Measurements from ENCODE around the gene SYK. TPM values are rescaled to one million over a fixed set of nuclear protein-coding genes. Genes with fewer than 3 reads are reported as not detected.

SYK gene
- total and polyA plus RNA-seq, 2 of the 4 experiments (the other 2 are of a cell fraction), result not detected

- no peak for TF ChIP-seq CEBPB (IDR thresholded peaks at IDR 0.05; ENCODE audit: low read depth, low read length)
- no peak for TF ChIP-seq USF2 (IDR thresholded peaks at IDR 0.05; ENCODE audit: low read depth, low read length)
- no peak for TF ChIP-seq POLR2A (IDR thresholded peaks at IDR 0.05; ENCODE audit: low read depth, low read length)
- TF ChIP-seq SMC3 (IDR thresholded peaks at IDR 0.05; ENCODE audit: low read depth, low read length), result no peak
- TF ChIP-seq MXI1 (IDR thresholded peaks at IDR 0.05; ENCODE audit: borderline replicate concordance, low read depth, low read length), result no peak
- no peak for TF ChIP-seq MAFK (IDR thresholded peaks at IDR 0.05; ENCODE audit: low read depth, low read length)
- no peak for TF ChIP-seq ELK1 (IDR thresholded peaks at IDR 0.05; ENCODE audit: borderline replicate concordance, low read depth, low read length)
- TF ChIP-seq BHLHE40 (IDR thresholded peaks at IDR 0.05; ENCODE audit: low read depth, low read length), result no peak
- no peak for TF ChIP-seq CTCF (conservative IDR thresholded peaks at IDR 0.05; ENCODE audit: low read depth, low read length)
- no peak for TF ChIP-seq RFX5 (IDR thresholded peaks at IDR 0.05; ENCODE audit: low read depth, low read length)
- no peak for TF ChIP-seq RAD21 (IDR thresholded peaks at IDR 0.05; ENCODE audit: low read length)
- H2BK20ac ChIP-seq (ENCODE audit: low read depth, low read length), result no peak overlapping the region
- no peak overlapping the region for H2BK5ac ChIP-seq (ENCODE audit: low read depth, low read length, poor library complexity, severe bottlenecking)
- no peaks in the 10 kb centered on the region for H3K79me1 ChIP-seq (ENCODE audit: low read depth in 1 of 2, low read length in 2 of 2)
- H3K36me3 ChIP-seq (ENCODE audit: control insufficient read depth, insufficient read depth, low read length), result no peaks in the 10 kb centered on the region
- H2BK15ac ChIP-seq (ENCODE audit: low read depth, low read length), result no peak overlapping the region
- H2AFZ ChIP-seq (replicated peaks; ENCODE audit: low read length, poor library complexity), result no peak overlapping the region
- 0 out of 2 replicates have a peak, but pooled peaks cover 2% of the 10 kb centered on the region for H3K9me3 ChIP-seq (ENCODE audit: control insufficient read depth, insufficient read depth, low read length)
- H4K5ac ChIP-seq (ENCODE audit: low read depth, low read length), result no peak overlapping the region
- no CpG with 5 or more reads among the region's 3 CpGs for whole genome bisulfite sequencing, 2 experiments (ENCODE audit: extremely low coverage in 2 of 2, insufficient read length in 1 of 2)
- no TSS peak for BruUV-seq (replicated peaks)
- no peak overlapping the region for H3K27ac ChIP-seq (ENCODE audit: insufficient read depth, low read length)
- no peak for DNase-seq
- H3K9ac ChIP-seq (ENCODE audit: low read depth, low read length), result no peak overlapping the region
- no peak overlapping the region for H3K4me2 ChIP-seq (ENCODE audit: low read depth, low read length)
- no peak overlapping the region for H4K8ac ChIP-seq (ENCODE audit: low read depth in 2 of 2, low read length in 2 of 2)
- no peak overlapping the region for H3K18ac ChIP-seq (ENCODE audit: low read depth, low read length)
- H3K27me3 ChIP-seq (ENCODE audit: control insufficient read depth, insufficient read depth, low read length), result peaks cover 16% of the 10 kb centered on the region
- CTCF ChIA-PET, result no interaction called here
- intact Hi-C loops (cut with micrococcal nuclease), result no loop called here
- H3K9me1 ChIP-seq (ENCODE audit: insufficient read depth, low read length), result no peaks in the 10 kb centered on the region
- no peak overlapping the region for H3K23ac ChIP-seq (ENCODE audit: low read depth, low read length)
- POLR2A ChIA-PET (ENCODE audit: unreplicated experiment), result no interaction called here
- ATAC-seq (ENCODE audit: low read depth), result no peak
- no peak overlapping the region for H2BK120ac ChIP-seq (ENCODE audit: low read depth, low read length)
- H3K4me3 ChIP-seq (ENCODE audit: insufficient read depth, low read depth, low read length), result no peak overlapping the region
- no peak overlapping the region for H2AK5ac ChIP-seq (ENCODE audit: low read depth, low read length)
- H2AK9ac ChIP-seq (replicated peaks; ENCODE audit: low read depth, low read length, poor library complexity), result no peak overlapping the region
- H3K4me1 ChIP-seq (ENCODE audit: control insufficient read depth, insufficient read depth, low read length), result no peaks in the 10 kb centered on the region
- no peak overlapping the region for H4K91ac ChIP-seq (ENCODE audit: insufficient read depth, low read depth, low read length)
- dilution Hi-C loops (cut with HindIII; ENCODE audit: low sequenced_read_pairs, unreplicated experiment), result no loop called here
- in situ Hi-C loops (cut with MboI; ENCODE audit: low sequenced_read_pairs), result no loop called here
- no peak overlapping the region for H3K4ac ChIP-seq (ENCODE audit: low read depth, low read length)
- no peak overlapping the region for H3K56ac ChIP-seq (ENCODE audit: extremely low read depth, insufficient read depth, low read length)
- H3K14ac ChIP-seq (replicated peaks; ENCODE audit: low read depth, low read length), result no peak overlapping the region
- H4K20me1 ChIP-seq (ENCODE audit: insufficient read depth, low read length), result no peaks in the 10 kb centered on the region
Observed at GRCh38 chr9:90802386-90802985, 867 bp downstream of the SYK start.
